Parathyroid adenoma (tissue), 2 donors: ENCODE results near the gene BIRC2.

Experiments used
- H2AFZ ChIP-seq: fragments of 300-600 bp; sonication (generic); one replicate; pipeline ENCODE4 v1.7.0; 2017; ENCODE audit warnings: antibody characterized with exemption, mild to moderate bottlenecking
- H3K27ac ChIP-seq: fragments of 300-600 bp; sonication (generic); one replicate; pipeline ENCODE4 v1.7.0; 2017
- H3K27me3 ChIP-seq: fragments of 300-600 bp; sonication (generic); one replicate; pipeline ENCODE4 v1.7.0; 2017; ENCODE audit warnings: low read length; ENCODE audit not compliant: control insufficient read depth, insufficient read depth
- H3K36me3 ChIP-seq: fragments of 300-600 bp; sonication (generic); one replicate; pipeline ENCODE4 v1.7.0; 2017; ENCODE audit warnings: low read length; ENCODE audit not compliant: control insufficient read depth, insufficient read depth
- H3K4me1 ChIP-seq: fragments of 300-600 bp; sonication (generic); one replicate; pipeline ENCODE4 v1.7.0; 2017; ENCODE audit warnings: control low read depth
- H3K4me2 ChIP-seq: fragments of 300-600 bp; sonication (generic); one replicate; pipeline ENCODE4 v1.7.0; 2017; ENCODE audit warnings: low read length
- H3K4me3 ChIP-seq: fragments of 300-600 bp; sonication (generic); one replicate; pipeline ENCODE4 v1.7.0; 2017; ENCODE audit warnings: low read depth, low read length
- H3K79me2 ChIP-seq: fragments of 300-600 bp; sonication (generic); one replicate; pipeline ENCODE4 v1.7.0; 2017; ENCODE audit warnings: control low read depth
- H3K9ac ChIP-seq: fragments of 300-600 bp; sonication (generic); one replicate; pipeline ENCODE4 v1.7.0; 2017; ENCODE audit warnings: mild to moderate bottlenecking
- H3K9me3 ChIP-seq: fragments of 300-600 bp; sonication (generic); one replicate; pipeline ENCODE4 v1.7.0; 2017; ENCODE audit warnings: low read length; ENCODE audit not compliant: control insufficient read depth
- TF ChIP-seq, protein P1 (sequence below): fragments of 300-600 bp; sonication (generic); IDR thresholded peaks from one replicate; pipeline ENCODE4 v1.7.0; 2017; ENCODE audit warnings: antibody characterized with exemption, mild to moderate bottlenecking
- donor health status: primary hyperparathyroidism.

BIRC2 gene

DNA sequence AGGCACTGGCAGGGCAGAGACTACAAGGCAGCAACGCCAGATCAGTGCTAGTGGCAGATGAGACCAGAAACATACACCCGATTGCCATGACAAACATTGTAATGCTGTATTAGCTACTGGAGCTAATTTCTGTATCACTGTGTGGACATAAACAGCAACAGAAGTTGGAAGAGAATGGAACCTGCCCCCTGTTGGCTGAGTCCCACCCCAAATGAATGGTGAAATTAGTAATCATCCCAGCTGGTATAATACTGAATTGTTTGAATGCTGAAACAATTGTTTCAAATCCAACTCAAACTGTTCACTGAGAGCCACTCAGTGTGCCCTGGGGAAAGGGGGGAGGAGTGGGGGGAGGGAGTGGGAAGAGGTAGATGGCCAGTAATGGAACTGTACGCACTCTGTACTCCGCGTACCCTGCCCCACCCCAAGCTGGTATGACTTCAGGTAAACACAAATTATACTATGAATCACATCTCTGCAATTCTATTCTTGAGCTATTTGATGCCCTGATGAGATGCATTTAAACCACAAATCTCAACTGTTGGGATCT, 40.9 kb upstream of the BIRC2 start:
- H3K4me3 ChIP-seq, result no peak overlapping the region
- H3K27ac ChIP-seq, result no peak overlapping the region
- no peak overlapping the region for H3K9ac ChIP-seq

DNA sequence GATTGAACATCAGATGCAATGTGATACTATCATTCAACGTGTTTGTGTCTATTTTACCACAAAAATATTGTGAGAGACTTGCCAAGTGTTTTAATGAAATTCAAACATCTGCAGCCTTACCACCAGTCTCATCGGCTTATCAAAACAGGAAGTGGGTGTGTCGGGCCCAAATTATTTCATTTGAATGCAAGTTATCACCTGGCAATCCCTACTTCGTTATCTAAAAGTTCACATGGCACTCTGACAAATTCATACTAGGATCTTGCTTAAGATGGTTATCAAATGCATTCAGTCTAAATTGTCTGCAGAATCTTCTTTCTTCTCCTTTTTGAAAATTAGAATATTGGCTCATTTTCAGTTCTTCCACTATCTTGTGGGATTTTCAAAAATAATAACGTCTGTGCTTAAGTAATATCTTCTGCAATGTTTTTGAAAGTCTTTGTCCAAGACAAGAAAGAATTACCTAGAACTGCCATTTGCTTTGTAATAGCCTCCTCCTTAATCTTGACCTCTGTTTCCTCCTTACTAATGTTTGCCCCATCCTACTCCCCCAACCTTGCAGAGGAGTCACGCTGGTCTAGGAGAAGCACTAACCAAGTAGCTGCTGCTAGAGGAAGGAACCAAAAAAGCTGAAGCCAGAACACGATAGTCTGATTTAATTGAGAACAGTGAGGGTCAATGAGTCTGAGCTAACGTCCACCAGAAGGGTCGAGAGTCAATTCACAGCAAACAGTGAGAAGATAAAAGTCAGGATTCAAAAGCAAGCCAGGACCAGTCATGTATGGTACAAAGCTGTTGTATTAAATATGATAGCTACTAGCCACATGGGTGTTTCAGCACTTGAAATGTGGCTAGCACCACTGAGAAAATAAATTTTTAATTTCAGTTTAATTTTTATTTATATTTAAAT, 39.9 kb upstream of the BIRC2 start:
- Histone ChIP-seq H3K9ac (no peak overlapping the region), H3K4me2 (no peak overlapping the region), H3K9me3 (no peaks in the 10 kb centered on the region), H3K4me1 (no peaks in the 10 kb centered on the region), H3K27ac (no peak overlapping the region), H3K79me2 (no peaks in the 10 kb centered on the region), H2AFZ (no peak overlapping the region), H3K36me3 (no peaks in the 10 kb centered on the region), H3K27me3 (no peaks in the 10 kb centered on the region), H3K4me3 (no peak overlapping the region)
- TF ChIP-seq, protein P1, sequence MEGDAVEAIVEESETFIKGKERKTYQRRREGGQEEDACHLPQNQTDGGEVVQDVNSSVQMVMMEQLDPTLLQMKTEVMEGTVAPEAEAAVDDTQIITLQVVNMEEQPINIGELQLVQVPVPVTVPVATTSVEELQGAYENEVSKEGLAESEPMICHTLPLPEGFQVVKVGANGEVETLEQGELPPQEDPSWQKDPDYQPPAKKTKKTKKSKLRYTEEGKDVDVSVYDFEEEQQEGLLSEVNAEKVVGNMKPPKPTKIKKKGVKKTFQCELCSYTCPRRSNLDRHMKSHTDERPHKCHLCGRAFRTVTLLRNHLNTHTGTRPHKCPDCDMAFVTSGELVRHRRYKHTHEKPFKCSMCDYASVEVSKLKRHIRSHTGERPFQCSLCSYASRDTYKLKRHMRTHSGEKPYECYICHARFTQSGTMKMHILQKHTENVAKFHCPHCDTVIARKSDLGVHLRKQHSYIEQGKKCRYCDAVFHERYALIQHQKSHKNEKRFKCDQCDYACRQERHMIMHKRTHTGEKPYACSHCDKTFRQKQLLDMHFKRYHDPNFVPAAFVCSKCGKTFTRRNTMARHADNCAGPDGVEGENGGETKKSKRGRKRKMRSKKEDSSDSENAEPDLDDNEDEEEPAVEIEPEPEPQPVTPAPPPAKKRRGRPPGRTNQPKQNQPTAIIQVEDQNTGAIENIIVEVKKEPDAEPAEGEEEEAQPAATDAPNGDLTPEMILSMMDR, result no peak

More for the DNA sequence above, 40.9 kb upstream of the BIRC2 start:
- H3K27me3 ChIP-seq, result no peaks in the 10 kb centered on the region
- H3K4me2 ChIP-seq, result no peak overlapping the region
- H3K9me3 ChIP-seq, result no peaks in the 10 kb centered on the region
- no peaks in the 10 kb centered on the region for H3K4me1 ChIP-seq
- no peaks in the 10 kb centered on the region for H3K79me2 ChIP-seq
- TF ChIP-seq, protein P1, result no peak
- H2AFZ ChIP-seq, result no peak overlapping the region
- no peaks in the 10 kb centered on the region for H3K36me3 ChIP-seq

DNA sequence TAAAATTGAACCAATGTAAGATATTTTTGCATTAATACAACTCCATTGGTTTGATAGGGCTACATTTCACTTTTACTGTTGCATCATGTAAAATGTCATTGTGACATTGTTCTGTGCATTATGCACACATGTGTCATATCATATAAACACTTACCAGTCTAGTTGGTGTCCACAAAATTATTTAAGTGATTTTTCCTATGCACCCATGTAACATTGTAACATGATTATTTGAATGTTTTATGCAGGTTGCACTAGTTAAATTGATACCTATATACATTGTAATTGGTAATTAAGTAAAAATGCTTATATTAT, 39.3 kb upstream of the BIRC2 start:
- Histone ChIP-seq H3K9me3 (no peaks in the 10 kb centered on the region), H3K27me3 (no peaks in the 10 kb centered on the region), H3K9ac (no peak overlapping the region), H2AFZ (no peak overlapping the region), H3K4me3 (no peak overlapping the region), H3K4me2 (no peak overlapping the region), H3K4me1 (no peaks in the 10 kb centered on the region), H3K36me3 (no peaks in the 10 kb centered on the region), H3K79me2 (no peaks in the 10 kb centered on the region), H3K27ac (no peak overlapping the region)
- TF ChIP-seq, protein P1, result no peak

DNA sequence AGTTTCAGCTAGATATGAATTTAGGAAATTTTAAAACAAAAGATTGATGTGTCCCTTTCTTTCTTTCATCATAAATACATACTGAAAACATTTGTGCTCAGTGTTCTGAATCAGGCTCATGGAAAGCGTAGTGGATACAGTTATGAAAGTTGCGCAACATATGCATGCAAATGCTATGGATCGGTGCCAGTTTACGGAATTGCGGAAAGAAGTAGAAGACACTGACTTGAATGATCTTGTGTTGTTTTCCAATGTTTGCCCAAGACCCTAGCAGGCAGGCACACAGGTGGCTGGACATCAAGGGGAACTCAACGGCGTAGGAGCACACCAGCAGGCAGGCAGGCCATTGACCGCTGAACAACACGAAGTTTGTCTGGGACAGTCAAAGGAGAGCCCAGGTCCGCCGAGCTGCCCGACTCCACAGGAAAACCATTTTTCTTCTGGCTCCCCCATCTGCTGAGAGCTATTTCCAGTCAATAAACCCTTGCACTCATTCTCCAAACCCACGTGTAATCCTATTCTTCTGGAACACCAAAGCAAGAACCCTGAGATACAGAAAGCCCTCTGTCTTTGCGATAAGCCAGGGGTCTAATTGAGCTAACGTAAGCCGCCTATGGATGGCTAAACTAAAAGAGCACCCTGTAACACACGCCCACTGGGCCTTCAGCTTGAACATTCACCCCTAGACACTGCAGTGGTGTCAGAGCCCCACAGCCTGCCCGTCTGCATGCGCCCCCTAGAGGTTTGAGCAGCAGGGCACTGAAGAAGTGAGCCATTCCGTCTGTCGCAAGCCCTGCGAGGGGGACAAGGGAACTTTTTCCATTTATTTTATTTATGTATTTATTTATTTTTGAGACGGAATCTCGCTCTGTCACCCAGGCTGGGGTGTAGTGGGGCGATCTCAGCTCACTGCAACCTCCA, 37.1 kb upstream of the BIRC2 start:
- Histone ChIP-seq H3K4me1 (no peaks in the 10 kb centered on the region), H3K27ac (no peak overlapping the region), H3K27me3 (no peaks in the 10 kb centered on the region), H3K9ac (no peak overlapping the region), H2AFZ (no peak overlapping the region), H3K4me3 (no peak overlapping the region), H3K9me3 (no peaks in the 10 kb centered on the region), H3K4me2 (no peak overlapping the region), H3K36me3 (no peaks in the 10 kb centered on the region), H3K79me2 (no peaks in the 10 kb centered on the region)
- TF ChIP-seq, protein P1, result no peak
